ENCODE measurements around the gene PDE4D. TPM values are rescaled to one million over a fixed set of nuclear protein-coding genes. Genes with fewer than 3 reads are reported as not detected.

Gene PDE4D
- total and polyA plus RNA-seq, 2 donors (not counting 3 experiments of a cell fraction or from before 2014, with no cell fraction given), result 34.5 to 51.2 TPM

GRCh38 chr5:59348189-59348588, 545.3 kb downstream of the PDE4D start:
- Histone ChIP-seq H2AFZ (ENCODE audit: low read depth, low read length) (no peak overlapping the region), H3K9ac (replicated peaks; ENCODE audit: extremely low read depth, insufficient read depth, low read length) (no peak overlapping the region), H3K4me3 (replicated peaks in 1 of 3; ENCODE audit: insufficient read depth in 1 of 3, low read depth in 1 of 3, low read length in 3 of 3) (no peak overlapping the region), H3K79me2 (ENCODE audit: control insufficient read depth, insufficient read depth, low read length) (no peaks in the 10 kb centered on the region), H3K9me3 (replicated peaks; ENCODE audit: control insufficient read depth, insufficient read depth, low read length) (no peaks in the 10 kb centered on the region), H3K9me1 (replicated peaks; ENCODE audit: control insufficient read depth, extremely low read depth, insufficient read depth, low read length) (no peaks in the 10 kb centered on the region), H3K4me2 (ENCODE audit: insufficient read depth, low read length) (no peak overlapping the region), H3K36me3 (ENCODE audit: control insufficient read depth in 2 of 2, extremely low read depth in 1 of 2, insufficient read depth in 2 of 2, low read length in 2 of 2) (no peaks in the 10 kb centered on the region), H3K4me1 (ENCODE audit: control insufficient read depth, extremely low read depth, insufficient read depth, low read length) (no peaks in the 10 kb centered on the region), H3K27ac (ENCODE audit: insufficient read depth, low read depth, low read length) (no peak overlapping the region), H3K27me3 (ENCODE audit: control insufficient read depth in 2 of 2, insufficient read depth in 2 of 2, low read length in 2 of 2) (no peaks in the 10 kb centered on the region), H4K20me1 (replicated peaks; ENCODE audit: control insufficient read depth, extremely low read depth, insufficient read depth, low read length) (no peaks in the 10 kb centered on the region)
- peak; percentile 6 for DNase-seq (ENCODE audit: low read depth, low spot score)
- dilution Hi-C loops (cut with MboI; ENCODE audit: extremely low pct_ligation_motif_present, low sequenced_read_pairs), result no loop called here
- intact Hi-C loops (cut with micrococcal nuclease), result no loop called here
- no peak for TF ChIP-seq EZH2 (IDR thresholded peaks at IDR 0.05; ENCODE audit: borderline replicate concordance, low read depth, low read length, severe bottlenecking)
- no peak for TF ChIP-seq MYC (IDR thresholded peaks at IDR 0.05; ENCODE audit: low read depth, low read length)
- no peak for TF ChIP-seq MAX (IDR thresholded peaks at IDR 0.05; ENCODE audit: insufficient read depth, insufficient read length)
- no peak for TF ChIP-seq POLR2AphosphoS5 (IDR thresholded peaks at IDR 0.05; ENCODE audit: insufficient read depth, low read depth, low read length)
- TF ChIP-seq FOS (IDR thresholded peaks at IDR 0.05; ENCODE audit: borderline replicate concordance, insufficient read depth, low read length), result no peak
- no peak for TF ChIP-seq POLR2A (IDR thresholded peaks at IDR 0.05; ENCODE audit: low read depth, low read length)
- TF ChIP-seq CTCF (IDR thresholded peaks at IDR 0.05; ENCODE audit: extremely low read depth in 1 of 2, insufficient read depth in 1 of 2, low read depth in 1 of 2, low read length in 2 of 2), result no peak
- TF ChIP-seq JUN (IDR thresholded peaks at IDR 0.05; ENCODE audit: borderline replicate concordance, insufficient read depth, insufficient read length, low read depth), result no peak
- TF ChIP-seq GATA2 (IDR thresholded peaks at IDR 0.05; ENCODE audit: insufficient read depth, insufficient read length, low read depth, low read length), result no peak
- CTCF ChIA-PET, result interaction anchor here (0.8 to 3.5 kb wide), 9 partner anchors 10 to 160 kb away, joined by 3 to 20 read pairs (median 4); no protein-coding TSS in a partner anchor
- no TSS peak for BruUV-seq (replicated peaks)
- no peak for FAIRE-seq
- POLR2A ChIA-PET, result interaction anchor here (1.0 kb wide), 1 partner anchor 124 kb away, joined by 6 read pairs; no protein-coding TSS in a partner anchor

Data from endothelial cell of umbilical vein (primary cell).